Upper lobe of left lung (tissue), 6 donors: ENCODE data around the gene LTN1. TPM values are rescaled to one million over a fixed set of nuclear protein-coding genes. Genes with fewer than 3 reads are reported as not detected.

Experiments
- ATAC-seq, 2 donors: fragments of 200-7000 bp; cut with Tn5 transposase; one replicate each; pipeline ENCODE4 v1.9.1; 2022; ENCODE audit warnings: mild to moderate bottlenecking in 2 of 2, moderate library complexity in 2 of 2; ENCODE audit not compliant: low FRiP score in 2 of 2
- DNase-seq, 2 donors: peaks; one replicate each; pipeline ENCODE4 v3.0.0-alpha.2; 2019 to 2020
- H3K27ac ChIP-seq, 4 donors: fragments of 200-600 bp; sonication (generic); one replicate each; pipeline ENCODE4 v1.5.1; 2016 to 2019
- H3K27me3 ChIP-seq, 4 donors: fragments of 200-600 bp; sonication (generic); one replicate each; pipeline ENCODE4 v1.5.1; 2017 to 2019
- H3K36me3 ChIP-seq, 4 donors: fragments of 200-600 bp; sonication (generic); one replicate each; pipeline ENCODE4 v1.5.1; 2016 to 2019
- H3K4me1 ChIP-seq, 4 donors: fragments of 200-600 bp; sonication (generic); one replicate each; pipeline ENCODE4 v1.5.1; 2018 to 2019
- H3K4me3 ChIP-seq, 4 donors: fragments of 200-600 bp; sonication (generic); one replicate each; pipeline ENCODE4 v1.5.1; 2017 to 2019; ENCODE audit warnings: mild to moderate bottlenecking in 2 of 4, moderate library complexity in 1 of 4
- H3K9me3 ChIP-seq, 4 donors: fragments of 200-600 bp; sonication (generic); one replicate each; pipeline ENCODE4 v1.5.1; 2018 to 2019
- CTCF ChIP-seq, 6 experiments: fragments of 450-650 bp in 4 of 6; fragments of 200-600 bp in 2 of 6; sonication (generic) in 2 of 6; IDR thresholded peaks; one replicate each; pipeline ENCODE4 v1.5.1; 2016 to 2019; ENCODE audit warnings: antibody characterized with exemption in 6 of 6
- EP300 ChIP-seq, 4 donors: sonication (generic); formaldehyde crosslinking; IDR thresholded peaks; one replicate each; pipeline ENCODE4 v1.5.1; 2017; ENCODE audit warnings: antibody characterized with exemption in 4 of 4, control low read depth in 2 of 4
- POLR2A ChIP-seq, 4 donors: fragments of 450-650 bp; IDR thresholded peaks; one replicate each; pipeline ENCODE4 v1.5.1; 2016 to 2017; ENCODE audit warnings: antibody characterized with exemption in 4 of 4, mild to moderate bottlenecking in 2 of 4
- POLR2AphosphoS5 ChIP-seq, 2 donors: sonication (generic); formaldehyde crosslinking; IDR thresholded peaks; one replicate each; pipeline ENCODE4 v1.5.1; 2017; ENCODE audit warnings: antibody characterized with exemption in 2 of 2
- WGBS, 2 donors: methylation state at CpG; one replicate each; pipeline ENCODE4 v1.1.5; 2017 to 2018; 5-methylcytosine and 5-hydroxymethylcytosine counted together
- total RNA-seq, 6 donors: library from RNA; depleted of rRNA in 4 of 6; stranded (reverse); fragments of >200 nt in 4 of 6; gene quantifications; one replicate each; pipeline versions ENCODE4 v1.1.0 to v1.2.1, GENCODE V29; 2016 to 2021
- donor health status: DM: no; HTN: no; CAD: no; lungs with moderate emphysema.
- donor health status: DM: no; HTN: yes; CAD: no; lungs with severe emphysema.

LTN1 gene
- total RNA-seq, 6 donors from 2014 or later: 7.4 to 45.6 (median 21.4) TPM

- WGBS, 2 donors: 94 to 97% methylated on average over 2 of the region's 2 CpGs
- no peak overlapping the region for H3K27ac ChIP-seq
- DNase-seq (no peak), ATAC-seq (no peak)
- TF ChIP-seq CTCF (IDR thresholded peaks at IDR 0.05): no peak
- TF ChIP-seq EP300 (IDR thresholded peaks at IDR 0.05): no peak
- no peak for TF ChIP-seq POLR2AphosphoS5 (IDR thresholded peaks at IDR 0.05)
- TF ChIP-seq POLR2A (IDR thresholded peaks at IDR 0.05): no peak
- no peaks in the 10 kb centered on the region for H3K4me1 ChIP-seq
- no peaks in the 10 kb centered on the region for H3K27me3 ChIP-seq
- no peak overlapping the region for H3K4me3 ChIP-seq
- no peaks in the 10 kb centered on the region for H3K9me3 ChIP-seq
- peaks cover 28 to 76% (median 41%) of the 10 kb centered on the region in 4 donors for H3K36me3 ChIP-seq
Measured at GRCh38 chr21:28971171-28971570, 21.5 kb downstream of the LTN1 start.

- H3K4me3 ChIP-seq: no peak overlapping the region
- WGBS, 2 donors: 100% methylated on average over 1 of the region's 1 CpG
- peaks cover 29 to 95% (median 47%) of the 10 kb centered on the region in 4 donors for H3K36me3 ChIP-seq
- H3K27me3 ChIP-seq: no peaks in the 10 kb centered on the region
- H3K9me3 ChIP-seq: no peaks in the 10 kb centered on the region
- no peaks in the 10 kb centered on the region for H3K4me1 ChIP-seq
- no peak overlapping the region for H3K27ac ChIP-seq
- TF ChIP-seq EP300 (IDR thresholded peaks at IDR 0.05) (no peak), POLR2AphosphoS5 (IDR thresholded peaks at IDR 0.05) (no peak), POLR2A (IDR thresholded peaks at IDR 0.05) (no peak), CTCF (IDR thresholded peaks at IDR 0.05) (no peak)
- no peak for ATAC-seq
- DNase-seq: no peak
Measured at GRCh38 chr21:28963831-28964230, 28.8 kb downstream of the LTN1 start.

GRCh38 chr21:28962465-28962864 is 30.2 kb downstream of the LTN1 start:
- TF ChIP-seq CTCF (IDR thresholded peaks at IDR 0.05) (no peak), POLR2AphosphoS5 (IDR thresholded peaks at IDR 0.05) (no peak), EP300 (IDR thresholded peaks at IDR 0.05) (no peak), POLR2A (IDR thresholded peaks at IDR 0.05) (no peak)
- ATAC-seq (no peak), DNase-seq (no peak)
- H3K36me3 ChIP-seq: peaks cover 30 to 95% (median 43%) of the 10 kb centered on the region in 4 donors
- no peak overlapping the region for H3K27ac ChIP-seq
- H3K9me3 ChIP-seq: no peaks in the 10 kb centered on the region
- no peaks in the 10 kb centered on the region for H3K27me3 ChIP-seq
- WGBS, 2 donors: 81 to 85% methylated on average over 2 of the region's 2 CpGs
- H3K4me1 ChIP-seq: no peaks in the 10 kb centered on the region
- no peak overlapping the region for H3K4me3 ChIP-seq

- Histone ChIP-seq H3K36me3 (peaks cover 25 to 95% (median 38%) of the 10 kb centered on the region in 4 donors), H3K4me1 (no peaks in the 10 kb centered on the region), H3K27ac (no peak overlapping the region), H3K4me3 (no peak overlapping the region), H3K9me3 (no peaks in the 10 kb centered on the region), H3K27me3 (no peaks in the 10 kb centered on the region)
- ATAC-seq (no peak), DNase-seq (no peak)
- WGBS, 2 donors: 77 to 85% methylated on average over 3 of the region's 3 CpGs
- TF ChIP-seq POLR2A (IDR thresholded peaks at IDR 0.05): no peak
- TF ChIP-seq POLR2AphosphoS5 (IDR thresholded peaks at IDR 0.05): no peak
- no peak for TF ChIP-seq CTCF (IDR thresholded peaks at IDR 0.05)
- TF ChIP-seq EP300 (IDR thresholded peaks at IDR 0.05): no peak
Measured at GRCh38 chr21:28961927-28962326, 30.8 kb downstream of the LTN1 start.

GRCh38 chr21:28960245-28960644 is 32.4 kb downstream of the LTN1 start:
- no peak for ATAC-seq

More at GRCh38 chr21:28960245-28960644, 32.4 kb downstream of the LTN1 start:
- Histone ChIP-seq H3K4me3 (no peak overlapping the region), H3K4me1 (no peaks in the 10 kb centered on the region), H3K27ac (no peak overlapping the region), H3K27me3 (no peaks in the 10 kb centered on the region), H3K36me3 (peaks cover 14 to 96% (median 28%) of the 10 kb centered on the region in 4 donors), H3K9me3 (no peaks in the 10 kb centered on the region)
- 100% methylated on average over 1 of the region's 1 CpG for WGBS, 2 donors
- DNase-seq: no peak
- no peak for TF ChIP-seq EP300 (IDR thresholded peaks at IDR 0.05)
- TF ChIP-seq POLR2A (IDR thresholded peaks at IDR 0.05): no peak
- no peak for TF ChIP-seq POLR2AphosphoS5 (IDR thresholded peaks at IDR 0.05)
- no peak for TF ChIP-seq CTCF (IDR thresholded peaks at IDR 0.05)
